ENCODE results near the gene RNF208.

The RNF208 gene

GRCh38 chr9:137188490-137189296 is 33.3 kb downstream of the RNF208 start, which contains the start of the genes ANAPC2 and SSNA1 (continued):
- TF ChIP-seq, protein P1, sequence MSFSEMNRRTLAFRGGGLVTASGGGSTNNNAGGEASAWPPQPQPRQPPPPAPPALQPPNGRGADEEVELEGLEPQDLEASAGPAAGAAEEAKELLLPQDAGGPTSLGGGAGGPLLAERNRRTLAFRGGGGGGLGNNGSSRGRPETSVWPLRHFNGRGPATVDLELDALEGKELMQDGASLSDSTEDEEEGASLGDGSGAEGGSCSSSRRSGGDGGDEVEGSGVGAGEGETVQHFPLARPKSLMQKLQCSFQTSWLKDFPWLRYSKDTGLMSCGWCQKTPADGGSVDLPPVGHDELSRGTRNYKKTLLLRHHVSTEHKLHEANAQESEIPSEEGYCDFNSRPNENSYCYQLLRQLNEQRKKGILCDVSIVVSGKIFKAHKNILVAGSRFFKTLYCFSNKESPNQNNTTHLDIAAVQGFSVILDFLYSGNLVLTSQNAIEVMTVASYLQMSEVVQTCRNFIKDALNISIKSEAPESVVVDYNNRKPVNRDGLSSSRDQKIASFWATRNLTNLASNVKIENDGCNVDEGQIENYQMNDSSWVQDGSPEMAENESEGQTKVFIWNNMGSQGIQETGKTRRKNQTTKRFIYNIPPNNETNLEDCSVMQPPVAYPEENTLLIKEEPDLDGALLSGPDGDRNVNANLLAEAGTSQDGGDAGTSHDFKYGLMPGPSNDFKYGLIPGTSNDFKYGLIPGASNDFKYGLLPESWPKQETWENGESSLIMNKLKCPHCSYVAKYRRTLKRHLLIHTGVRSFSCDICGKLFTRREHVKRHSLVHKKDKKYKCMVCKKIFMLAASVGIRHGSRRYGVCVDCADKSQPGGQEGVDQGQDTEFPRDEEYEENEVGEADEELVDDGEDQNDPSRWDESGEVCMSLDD (tag by site-specific recombination; IDR thresholded peaks at IDR 0.05) = peak; percentile 74; the same call in 1 of the 2 replicates
- no peak for TF ChIP-seq ZNF26 (tag by site-specific recombination; IDR thresholded peaks at IDR 0.05)
- peak; percentile 61 for TF ChIP-seq ZNF2 (tag by site-specific recombination; IDR thresholded peaks at IDR 0.05)
- TF ChIP-seq, protein P2, sequence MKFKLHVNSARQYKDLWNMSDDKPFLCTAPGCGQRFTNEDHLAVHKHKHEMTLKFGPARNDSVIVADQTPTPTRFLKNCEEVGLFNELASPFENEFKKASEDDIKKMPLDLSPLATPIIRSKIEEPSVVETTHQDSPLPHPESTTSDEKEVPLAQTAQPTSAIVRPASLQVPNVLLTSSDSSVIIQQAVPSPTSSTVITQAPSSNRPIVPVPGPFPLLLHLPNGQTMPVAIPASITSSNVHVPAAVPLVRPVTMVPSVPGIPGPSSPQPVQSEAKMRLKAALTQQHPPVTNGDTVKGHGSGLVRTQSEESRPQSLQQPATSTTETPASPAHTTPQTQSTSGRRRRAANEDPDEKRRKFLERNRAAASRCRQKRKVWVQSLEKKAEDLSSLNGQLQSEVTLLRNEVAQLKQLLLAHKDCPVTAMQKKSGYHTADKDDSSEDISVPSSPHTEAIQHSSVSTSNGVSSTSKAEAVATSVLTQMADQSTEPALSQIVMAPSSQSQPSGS (tag by site-specific recombination; IDR thresholded peaks at IDR 0.05; ENCODE audit: low read depth) = peak; percentile 90
- TF ChIP-seq ZNF623 (tag by site-specific recombination; IDR thresholded peaks at IDR 0.05) = no peak
- TF ChIP-seq ZFP41 (tag by site-specific recombination; IDR thresholded peaks at IDR 0.05; ENCODE audit: borderline replicate concordance) = no peak
- TF ChIP-seq OSR2 (tag by site-specific recombination; IDR thresholded peaks at IDR 0.05) = peak; percentile 60
- no peak; the same call in 1 of the 2 replicates for TF ChIP-seq ZNF148 (tag by site-specific recombination; IDR thresholded peaks at IDR 0.05; ENCODE audit: borderline replicate concordance)
- no peak for TF ChIP-seq ZNF664 (tag by site-specific recombination; IDR thresholded peaks at IDR 0.05)
- 0 out of 2 replicates have a peak, but pooled peaks have one; percentile 31 for TF ChIP-seq EGR2 (tag by site-specific recombination; IDR thresholded peaks at IDR 0.05; ENCODE audit: low read depth)
- no peak for TF ChIP-seq ZNF133 (tag by site-specific recombination; IDR thresholded peaks at IDR 0.05)
- TF ChIP-seq ZNF19 (tag by site-specific recombination; IDR thresholded peaks at IDR 0.05; ENCODE audit: low read depth) = no peak
- TF ChIP-seq KLF1 (tag by site-specific recombination; IDR thresholded peaks at IDR 0.05) = peak; percentile 84
- no peak; the same call in none of the 2 replicates for TF ChIP-seq SP3 (tag by site-specific recombination; IDR thresholded peaks at IDR 0.05)
- TF ChIP-seq ZNF610 (tag by site-specific recombination; IDR thresholded peaks at IDR 0.05; ENCODE audit: borderline replicate concordance) = peak; percentile 64; the same call in 1 of the 2 replicates
- no peak for TF ChIP-seq ZNF112 (tag by site-specific recombination; IDR thresholded peaks at IDR 0.05)
- TF ChIP-seq, protein P3, sequence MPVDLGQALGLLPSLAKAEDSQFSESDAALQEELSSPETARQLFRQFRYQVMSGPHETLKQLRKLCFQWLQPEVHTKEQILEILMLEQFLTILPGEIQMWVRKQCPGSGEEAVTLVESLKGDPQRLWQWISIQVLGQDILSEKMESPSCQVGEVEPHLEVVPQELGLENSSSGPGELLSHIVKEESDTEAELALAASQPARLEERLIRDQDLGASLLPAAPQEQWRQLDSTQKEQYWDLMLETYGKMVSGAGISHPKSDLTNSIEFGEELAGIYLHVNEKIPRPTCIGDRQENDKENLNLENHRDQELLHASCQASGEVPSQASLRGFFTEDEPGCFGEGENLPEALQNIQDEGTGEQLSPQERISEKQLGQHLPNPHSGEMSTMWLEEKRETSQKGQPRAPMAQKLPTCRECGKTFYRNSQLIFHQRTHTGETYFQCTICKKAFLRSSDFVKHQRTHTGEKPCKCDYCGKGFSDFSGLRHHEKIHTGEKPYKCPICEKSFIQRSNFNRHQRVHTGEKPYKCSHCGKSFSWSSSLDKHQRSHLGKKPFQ (tag by site-specific recombination; IDR thresholded peaks at IDR 0.05) = no peak
- TF ChIP-seq ZNF560 (tag by site-specific recombination; IDR thresholded peaks at IDR 0.05; ENCODE audit: borderline replicate concordance) = no peak
- TF ChIP-seq ZNF488 (tag by site-specific recombination; IDR thresholded peaks at IDR 0.05) = no peak
- peak; percentile 99 for TF ChIP-seq YY2 (tag by site-specific recombination; IDR thresholded peaks at IDR 0.05)
- no peak for TF ChIP-seq ZNF274 (IDR thresholded peaks at IDR 0.05; ENCODE audit: low read length)
- TF ChIP-seq ZNF274 (tag by site-specific recombination; IDR thresholded peaks at IDR 0.05; ENCODE audit: borderline replicate concordance) = no peak
- no peak for TF ChIP-seq ZNF114 (tag by site-specific recombination; IDR thresholded peaks at IDR 0.05)
- TF ChIP-seq ZBTB7A (tag by site-specific recombination; IDR thresholded peaks at IDR 0.05; ENCODE audit: low read depth) = peak; percentile 80; the same call in 1 of the 2 replicates
- no peak for TF ChIP-seq ZNF514 (tag by site-specific recombination; IDR thresholded peaks at IDR 0.05)
- TF ChIP-seq ZNF791 (tag by site-specific recombination; IDR thresholded peaks at IDR 0.05) = no peak
- TF ChIP-seq ZNF558 (tag by site-specific recombination; IDR thresholded peaks at IDR 0.05) = no peak
- peak; percentile 81 for TF ChIP-seq ZNF146 (tag by site-specific recombination; IDR thresholded peaks at IDR 0.05)
- TF ChIP-seq ZNF701 (tag by site-specific recombination; IDR thresholded peaks at IDR 0.05) = no peak
- peak; percentile 79; the same call in 1 of the 2 replicates for TF ChIP-seq KLF16 (tag by site-specific recombination; IDR thresholded peaks at IDR 0.05)

Data from HEK293 (cell line).